Measurements from ENCODE around the gene LSR. TPM values are rescaled to one million over a fixed set of nuclear protein-coding genes. Genes with fewer than 3 reads are reported as not detected.

LSR gene
- total RNA-seq, 4 donors from 2014 or later = 2.5 to 11.4 (median 5.2) TPM

GRCh38 chr19:35261356-35262100 lies 12.7 kb downstream of the LSR start:
- Histone ChIP-seq H3K9me3 (no peaks in the 10 kb centered on the region), H3K27ac (no peak overlapping the region), H3K27me3 (peaks cover 0 to 4% (median 2%) of the 10 kb centered on the region in 3 donors), H3K4me1 (peaks cover 8 to 23% of the 10 kb centered on the region in 2 donors), H3K4me3 (no peak overlapping the region), H3K36me3 (no peaks in the 10 kb centered on the region)
- DNase-seq (no peak), ATAC-seq (no peak)
- TF ChIP-seq CTCF (IDR thresholded peaks at IDR 0.05 in 4 of 5, conservative IDR thresholded peaks at IDR 0.05 in 1 of 5) = no peak
- TF ChIP-seq POLR2A (IDR thresholded peaks at IDR 0.05) = no peak
- in situ Hi-C loops (cut with MboI; ENCODE audit: low sequenced_read_pairs in 4 of 4) (loop anchor here in 1 of 4 donors (10.0 to 25.0 kb wide), 2 partner anchors 107 to 274 kb away; partner anchors contain the start of gene FXYD5), intact Hi-C loops (cut with DNase I; ENCODE audit: low total_unique reads) (no loop called here)

- peaks cover 0 to 2% (median 2%) of the 10 kb centered on the region in 3 donors for H3K27me3 ChIP-seq
- peaks cover 11 to 30% of the 10 kb centered on the region in 2 donors for H3K4me1 ChIP-seq
- DNase-seq = no peak
- no peak overlapping the region for H3K4me3 ChIP-seq
- intact Hi-C loops (cut with DNase I; ENCODE audit: low total_unique reads) (no loop called here), in situ Hi-C loops (cut with MboI; ENCODE audit: low sequenced_read_pairs in 4 of 4) (loop anchor here in 1 of 4 donors (10.0 to 25.0 kb wide), 2 partner anchors 107 to 275 kb away; partner anchors contain the start of gene FXYD5)
- TF ChIP-seq CTCF (IDR thresholded peaks at IDR 0.05 in 4 of 5, conservative IDR thresholded peaks at IDR 0.05 in 1 of 5) (no peak), POLR2A (IDR thresholded peaks at IDR 0.05) (no peak)
- H3K36me3 ChIP-seq = no peaks in the 10 kb centered on the region
- no peaks in the 10 kb centered on the region for H3K9me3 ChIP-seq
- no peak overlapping the region for H3K27ac ChIP-seq
- ATAC-seq = no peak
These were observed 13.4 kb downstream of the LSR start for GRCh38 chr19:35262101-35262761.

- intact Hi-C loops (cut with DNase I; ENCODE audit: low total_unique reads) = loop anchor here (5.0 kb wide), 5 partner anchors 197 to 673 kb away; partner anchors contain the start of genes COX6B1, HSPB6, LRFN3 and PROSER3
- Histone ChIP-seq H3K9me3 (no peaks in the 10 kb centered on the region), H3K27ac (no peak overlapping the region), H3K4me3 (no peak overlapping the region), H3K36me3 (no peaks in the 10 kb centered on the region), H3K27me3 (no peaks in the 10 kb centered on the region), H3K4me1 (peaks cover 11 to 31% of the 10 kb centered on the region in 2 donors)
- TF ChIP-seq POLR2A (IDR thresholded peaks at IDR 0.05) = no peak
- no peak for TF ChIP-seq CTCF (IDR thresholded peaks at IDR 0.05 in 4 of 5, conservative IDR thresholded peaks at IDR 0.05 in 1 of 5)
- in situ Hi-C loops (cut with MboI; ENCODE audit: low sequenced_read_pairs in 4 of 4) = loop anchor here in 1 of 4 donors (10.0 to 25.0 kb wide), 2 partner anchors 110 to 277 kb away; partner anchors contain the start of gene FXYD5
- ATAC-seq (no peak), DNase-seq (no peak)
These were observed 15.7 kb downstream of the LSR start for GRCh38 chr19:35264268-35265125.

GRCh38 chr19:35265126-35265899 lies 16.5 kb downstream of the LSR start:
- Histone ChIP-seq H3K4me3 (no peak overlapping the region), H3K4me1 (peaks cover 17 to 36% of the 10 kb centered on the region in 2 donors), H3K36me3 (peaks cover 0 to 3% of the 10 kb centered on the region in 2 donors), H3K9me3 (no peaks in the 10 kb centered on the region), H3K27me3 (no peaks in the 10 kb centered on the region), H3K27ac (peak overlapping the region; percentile 95 to 100 (median 100))
- TF ChIP-seq CTCF (IDR thresholded peaks at IDR 0.05 in 4 of 5, conservative IDR thresholded peaks at IDR 0.05 in 1 of 5) (no peak), POLR2A (IDR thresholded peaks at IDR 0.05) (no peak)
- peak in 1 of 2 donors; percentile 50 for DNase-seq
- in situ Hi-C loops (cut with MboI; ENCODE audit: low sequenced_read_pairs in 4 of 4) (loop anchor here in 1 of 4 donors (10.0 to 25.0 kb wide), 2 partner anchors 111 to 278 kb away; partner anchors contain the start of gene FXYD5), intact Hi-C loops (cut with DNase I; ENCODE audit: low total_unique reads) (loop anchor here (5.0 kb wide), 5 partner anchors 198 to 672 kb away; partner anchors contain the start of genes COX6B1, HSPB6, LRFN3 and PROSER3)
- ATAC-seq = no peak
